Lung (tissue), 12 donors: ENCODE data around the gene ESYT1. TPM values are rescaled to one million over a fixed set of nuclear protein-coding genes. Genes with fewer than 3 reads are reported as not detected.
A peak's percentile ranks its signal among the peaks of the same experiment; 100 is the strongest.

Experiments
- ATAC-seq: fragments of 200-7000 bp; cut with Tn5 transposase; one replicate; pipeline ENCODE4 v1.9.1; 2020; ENCODE audit warnings: moderate number of reproducible peaks; ENCODE audit not compliant: insufficient read depth, low FRiP score
- DNase-seq, 3 donors: peaks; one replicate each; pipeline ENCODE4 v3.0.0-alpha.2; 2013 to 2017
- H3K27ac ChIP-seq, 2 donors: one replicate each; pipeline ENCODE4 v1.5.1; 2013; ENCODE audit warnings: mild to moderate bottlenecking in 2 of 2, moderate library complexity in 2 of 2, control low read depth in 1 of 2, inconsistent platforms in 1 of 2, low read depth in 1 of 2, low read length in 1 of 2
- H3K27me3 ChIP-seq, 3 donors: one replicate each; pipeline ENCODE4 v1.5.1; 2013; ENCODE audit warnings: low read length in 2 of 3; ENCODE audit not compliant: control insufficient read depth in 3 of 3, insufficient read depth in 3 of 3
- H3K36me3 ChIP-seq, 4 donors: one replicate each; pipeline ENCODE4 v1.5.1; 2013; ENCODE audit warnings: low read length in 4 of 4, mild to moderate bottlenecking in 1 of 4, moderate library complexity in 1 of 4; ENCODE audit not compliant: control insufficient read depth in 4 of 4, insufficient read depth in 4 of 4
- H3K4me1 ChIP-seq, 5 donors: one replicate each; pipeline ENCODE4 v1.5.1; 2013; ENCODE audit warnings: low read length in 5 of 5, mild to moderate bottlenecking in 2 of 5, moderate library complexity in 1 of 5; ENCODE audit not compliant: control insufficient read depth in 5 of 5, insufficient read depth in 5 of 5
- H3K4me3 ChIP-seq: one replicate; pipeline ENCODE4 v1.5.1; 2013; ENCODE audit warnings: mild to moderate bottlenecking, control low read depth, moderate library complexity
- H3K9ac ChIP-seq, 2 donors: one replicate each; pipeline ENCODE4 v1.5.1; 2013; ENCODE audit warnings: low read length in 2 of 2, control low read depth in 1 of 2; ENCODE audit not compliant: insufficient read depth in 1 of 2
- H3K9me3 ChIP-seq, 4 donors: one replicate each; pipeline ENCODE4 v1.5.1; 2013; ENCODE audit warnings: low read length in 3 of 4, mild to moderate bottlenecking in 1 of 4, moderate library complexity in 1 of 4; ENCODE audit not compliant: control insufficient read depth in 4 of 4, insufficient read depth in 3 of 4
- WGBS, 2 donors: extraction: QIAGEN DNeasy Blood & Tissue Kit; methylation state at CpG; one replicate each; pipeline ENCODE4 v1.1.7; 2013; 5-methylcytosine and 5-hydroxymethylcytosine counted together
- polyA plus RNA-seq, 2 donors: library from polyadenylated mRNA; stranded (reverse); fragments of 200-250 nt; gene quantifications; one replicate each; pipeline ENCODE4 v1.2.1, GENCODE V29; 2013
- total RNA-seq, 2 donors: library from RNA; depleted of rRNA in 1 of 2; stranded (reverse); fragments of >200 nt in 1 of 2; gene quantifications; one replicate each; pipeline ENCODE4 v1.2.1, GENCODE V29; 2014 to 2021
- TF ChIP-seq, protein P1 (sequence below): IDR thresholded peaks from 2 replicates; pipeline ENCODE4 v1.5.1; 2012; ENCODE audit warnings: mild to moderate bottlenecking; ENCODE audit errors: control extremely low read depth, extremely low read depth
- donor health status: control.
- donor health status: control.
- donor health status: Bipolar disorder and iron deficiency.
- donor health status: healthy.
- donor health status: DM: yes; HTN: yes; CAD: no.

ESYT1 gene
- total and polyA plus RNA-seq, 4 donors, result 23.5 to 131 (median 64.2) TPM

DNA sequence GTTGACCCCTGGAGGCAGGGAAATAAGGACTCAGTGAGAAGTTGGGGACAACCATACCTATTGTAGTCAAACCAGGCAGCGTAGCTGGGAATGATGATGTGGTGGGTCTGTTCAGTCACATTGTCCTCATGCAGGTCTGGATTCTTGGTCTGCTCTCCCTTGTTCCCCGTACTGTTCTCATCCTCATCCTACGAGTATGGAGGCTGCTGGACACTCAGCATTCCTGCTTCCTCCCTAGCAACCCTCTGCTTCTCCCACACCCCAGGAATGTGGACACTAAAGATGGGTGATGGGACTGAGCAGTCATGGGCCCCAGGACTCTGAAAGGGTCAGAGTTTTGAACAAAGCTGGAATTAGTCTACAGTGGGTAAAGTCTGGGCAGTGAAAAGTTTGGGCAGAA, 50.3 kb downstream of the ESYT1 start:
- H3K27me3 ChIP-seq, result no peaks in the 10 kb centered on the region
- no peak overlapping the region for H3K9ac ChIP-seq
- WGBS, 2 donors, result 89 to 93% methylated on average over 3 of the region's 3 CpGs
- no peak for ATAC-seq
- DNase-seq, result no peak
- H3K9me3 ChIP-seq, result no peaks in the 10 kb centered on the region
- H3K36me3 ChIP-seq, result peaks cover 43 to 56% (median 47%) of the 10 kb centered on the region in 4 donors
- TF ChIP-seq, protein P1, sequence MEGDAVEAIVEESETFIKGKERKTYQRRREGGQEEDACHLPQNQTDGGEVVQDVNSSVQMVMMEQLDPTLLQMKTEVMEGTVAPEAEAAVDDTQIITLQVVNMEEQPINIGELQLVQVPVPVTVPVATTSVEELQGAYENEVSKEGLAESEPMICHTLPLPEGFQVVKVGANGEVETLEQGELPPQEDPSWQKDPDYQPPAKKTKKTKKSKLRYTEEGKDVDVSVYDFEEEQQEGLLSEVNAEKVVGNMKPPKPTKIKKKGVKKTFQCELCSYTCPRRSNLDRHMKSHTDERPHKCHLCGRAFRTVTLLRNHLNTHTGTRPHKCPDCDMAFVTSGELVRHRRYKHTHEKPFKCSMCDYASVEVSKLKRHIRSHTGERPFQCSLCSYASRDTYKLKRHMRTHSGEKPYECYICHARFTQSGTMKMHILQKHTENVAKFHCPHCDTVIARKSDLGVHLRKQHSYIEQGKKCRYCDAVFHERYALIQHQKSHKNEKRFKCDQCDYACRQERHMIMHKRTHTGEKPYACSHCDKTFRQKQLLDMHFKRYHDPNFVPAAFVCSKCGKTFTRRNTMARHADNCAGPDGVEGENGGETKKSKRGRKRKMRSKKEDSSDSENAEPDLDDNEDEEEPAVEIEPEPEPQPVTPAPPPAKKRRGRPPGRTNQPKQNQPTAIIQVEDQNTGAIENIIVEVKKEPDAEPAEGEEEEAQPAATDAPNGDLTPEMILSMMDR, result no peak
- H3K4me3 ChIP-seq, result no peak overlapping the region
- no peaks in the 10 kb centered on the region for H3K4me1 ChIP-seq
- H3K27ac ChIP-seq, result no peak overlapping the region

DNA sequence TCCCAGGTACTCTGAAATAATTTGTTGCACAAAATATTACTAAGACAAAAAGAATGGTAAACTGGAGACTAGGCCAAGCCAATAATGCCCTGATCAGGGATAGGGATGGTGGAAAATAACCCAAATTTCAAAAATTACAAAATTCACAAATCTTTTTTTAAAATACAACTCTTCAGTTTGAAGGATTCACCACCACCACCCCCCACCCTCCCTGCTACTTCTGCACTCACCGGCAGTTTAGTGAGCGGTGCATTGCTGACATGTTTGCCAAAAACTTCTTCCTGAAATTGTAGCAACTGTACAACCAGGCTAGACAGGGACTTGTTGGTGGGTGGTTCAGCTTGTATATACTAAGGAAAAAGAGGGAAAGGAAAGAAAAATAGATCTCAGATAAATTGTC, 58.9 kb downstream of the ESYT1 start:
- no peaks in the 10 kb centered on the region for H3K9me3 ChIP-seq
- no peak for ATAC-seq
- no peak overlapping the region for H3K4me3 ChIP-seq
- no peak for DNase-seq
- TF ChIP-seq, protein P1, result no peak
- peaks cover 0 to 22% (median 5%) of the 10 kb centered on the region in 5 donors for H3K4me1 ChIP-seq
- H3K9ac ChIP-seq, result no peak overlapping the region
- WGBS, 2 donors, result 18 to 34% methylated on average over 2 of the region's 2 CpGs
- H3K36me3 ChIP-seq, result peaks cover 10 to 26% (median 17%) of the 10 kb centered on the region in 4 donors
- no peaks in the 10 kb centered on the region for H3K27me3 ChIP-seq
- H3K27ac ChIP-seq, result no peak overlapping the region

DNA sequence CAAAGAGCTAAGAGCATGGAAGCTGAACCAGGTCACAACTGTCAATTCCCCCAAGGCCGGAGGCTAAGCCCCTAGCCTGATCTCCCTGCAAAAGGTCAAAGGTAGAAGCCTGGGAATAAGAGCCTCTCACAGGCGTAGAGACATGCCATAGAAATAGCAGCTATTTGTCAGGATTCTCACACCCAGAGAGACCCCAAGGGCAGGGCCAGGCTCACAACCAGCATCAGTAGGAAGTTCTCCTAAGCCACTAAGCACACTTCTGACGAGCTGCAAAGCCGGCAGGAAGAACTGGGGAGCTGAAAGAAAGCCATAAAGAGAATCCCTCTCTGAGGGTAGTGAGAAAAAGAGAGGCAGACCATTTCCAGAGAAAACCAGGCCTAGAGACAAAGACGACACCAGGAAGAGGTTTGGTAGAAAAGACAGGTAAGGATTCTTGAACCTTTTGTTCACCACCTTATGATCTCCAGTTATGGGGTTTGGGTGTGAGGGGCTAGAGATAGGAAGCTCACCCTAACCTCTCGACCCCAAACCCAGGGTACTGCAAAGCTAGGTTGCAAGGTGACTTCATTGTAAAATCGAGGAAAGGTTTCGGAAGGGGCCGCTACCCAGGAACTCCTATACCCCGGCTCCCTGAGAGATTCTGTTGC, 60.2 kb downstream of the ESYT1 start:
- H3K9me3 ChIP-seq, result no peaks in the 10 kb centered on the region
- DNase-seq (peak in 2 of 3 donors; percentile 29 to 31), ATAC-seq (no peak)
- no peaks in the 10 kb centered on the region for H3K27me3 ChIP-seq
- H3K4me1 ChIP-seq, result peaks cover 0 to 22% (median 5%) of the 10 kb centered on the region in 5 donors
- peak overlapping the region; percentile 56 to 63 for H3K9ac ChIP-seq
- peak overlapping the region in 1 of 2 donors; percentile 61 for H3K27ac ChIP-seq
- peak overlapping the region; percentile 68 for H3K4me3 ChIP-seq
- H3K36me3 ChIP-seq, result peaks cover 10 to 24% (median 14%) of the 10 kb centered on the region in 4 donors
- TF ChIP-seq, protein P1, result no peak
- 9 to 13% methylated on average over 10 of the region's 10 CpGs for WGBS, 2 donors

DNA sequence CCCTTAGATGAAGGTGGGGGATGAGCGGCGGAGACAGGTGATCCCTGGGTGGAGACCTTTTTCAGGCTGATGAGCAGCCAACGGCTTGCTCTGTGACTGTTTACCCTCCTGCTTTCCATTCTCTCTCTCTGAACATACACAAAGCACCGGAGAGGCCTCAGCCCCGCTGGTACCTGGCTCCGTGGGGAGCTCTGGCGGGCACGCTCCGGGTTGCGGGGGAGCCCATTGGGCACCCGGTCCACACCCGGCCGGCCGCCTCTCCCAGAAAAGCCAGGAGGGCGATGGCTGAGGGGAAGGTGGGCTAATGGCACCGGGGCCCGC, 60.7 kb downstream of the ESYT1 start:
- peak overlapping the region; percentile 61 to 66 for H3K27ac ChIP-seq

More for the DNA sequence above, 60.7 kb downstream of the ESYT1 start:
- Histone ChIP-seq H3K4me1 (peaks cover 0 to 22% (median 5%) of the 10 kb centered on the region in 5 donors), H3K27me3 (no peaks in the 10 kb centered on the region), H3K9ac (peak overlapping the region; percentile 56 to 63), H3K9me3 (no peaks in the 10 kb centered on the region), H3K36me3 (peaks cover 8 to 19% (median 11%) of the 10 kb centered on the region in 4 donors), H3K4me3 (peak overlapping the region; percentile 68)
- TF ChIP-seq, protein P1, result no peak
- no peak for DNase-seq
- 0 to 1% methylated on average over 17 of the region's 17 CpGs for WGBS, 2 donors
- ATAC-seq, result no peak
